ENCODE results near the gene AMER2. TPM values are rescaled to one million over a fixed set of nuclear protein-coding genes. Genes with fewer than 3 reads are reported as not detected.

AMER2 gene
- polyA plus RNA-seq, 1 of the 3 experiments (the other 2 are of a cell fraction) = not detected

DNA sequence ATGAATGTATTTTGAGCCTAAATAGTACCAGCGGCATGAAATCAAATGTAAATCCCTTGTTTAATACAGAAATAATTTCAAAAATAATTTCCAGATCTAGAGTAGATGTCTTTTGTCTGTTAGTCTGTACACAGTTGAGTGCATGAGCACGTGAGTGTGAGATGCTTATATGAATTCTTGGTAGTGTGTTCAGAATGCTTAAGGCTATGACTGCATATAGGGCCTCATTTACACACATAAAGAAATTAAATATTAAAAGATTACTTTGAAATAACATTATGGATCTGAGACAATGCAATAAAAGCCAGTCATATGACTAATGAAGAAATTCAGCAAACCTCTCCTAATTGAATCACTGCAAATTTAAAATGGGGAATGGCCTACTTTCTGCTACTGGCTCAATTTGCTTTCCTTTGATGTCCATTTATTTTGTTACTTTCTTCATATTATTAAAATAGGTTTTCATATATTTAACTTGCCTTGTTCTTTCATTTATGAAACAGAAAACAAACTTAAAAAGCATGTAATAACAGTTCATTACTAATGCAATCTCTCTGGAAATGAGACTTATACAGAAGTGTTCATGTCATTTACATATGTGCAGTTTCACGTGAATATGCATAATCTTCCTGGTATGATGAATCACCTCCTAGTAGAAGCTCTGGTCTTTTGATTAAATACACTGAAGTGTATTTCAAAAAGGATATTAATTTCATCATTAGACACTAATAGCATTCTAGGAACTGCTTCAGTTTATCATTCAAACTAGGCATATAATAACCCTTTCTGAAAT is 4.5 kb downstream of the AMER2 start:
- H3K4me2 ChIP-seq = no peak overlapping the region
- TF ChIP-seq POLR2AphosphoS5 (IDR thresholded peaks at IDR 0.05; ENCODE audit: low read depth, low read length) (no peak), TAF1 (IDR thresholded peaks at IDR 0.05; ENCODE audit: borderline replicate concordance, low read depth, low read length) (no peak), JUND (IDR thresholded peaks at IDR 0.05) (no peak), SMC3 (IDR thresholded peaks at IDR 0.05; ENCODE audit: low read depth, low read length) (no peak), CHD2 (IDR thresholded peaks at IDR 0.05; ENCODE audit: low read length, partially characterized antibody) (no peak), SIN3A (IDR thresholded peaks at IDR 0.05; ENCODE audit: borderline replicate concordance, low read depth, low read length) (no peak), TCF12 (IDR thresholded peaks at IDR 0.05) (no peak), FOXM1 (IDR thresholded peaks at IDR 0.05; ENCODE audit: low read depth) (no peak), GATA2 (CRISPR knock-in tag; IDR thresholded peaks at IDR 0.05) (no peak)
- TF ChIP-seq, protein P1, sequence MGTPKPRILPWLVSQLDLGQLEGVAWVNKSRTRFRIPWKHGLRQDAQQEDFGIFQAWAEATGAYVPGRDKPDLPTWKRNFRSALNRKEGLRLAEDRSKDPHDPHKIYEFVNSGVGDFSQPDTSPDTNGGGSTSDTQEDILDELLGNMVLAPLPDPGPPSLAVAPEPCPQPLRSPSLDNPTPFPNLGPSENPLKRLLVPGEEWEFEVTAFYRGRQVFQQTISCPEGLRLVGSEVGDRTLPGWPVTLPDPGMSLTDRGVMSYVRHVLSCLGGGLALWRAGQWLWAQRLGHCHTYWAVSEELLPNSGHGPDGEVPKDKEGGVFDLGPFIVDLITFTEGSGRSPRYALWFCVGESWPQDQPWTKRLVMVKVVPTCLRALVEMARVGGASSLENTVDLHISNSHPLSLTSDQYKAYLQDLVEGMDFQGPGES (IDR thresholded peaks at IDR 0.05; ENCODE audit: low read depth, low read length) = no peak
- TF ChIP-seq, protein P2, sequence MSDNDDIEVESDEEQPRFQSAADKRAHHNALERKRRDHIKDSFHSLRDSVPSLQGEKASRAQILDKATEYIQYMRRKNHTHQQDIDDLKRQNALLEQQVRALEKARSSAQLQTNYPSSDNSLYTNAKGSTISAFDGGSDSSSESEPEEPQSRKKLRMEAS (IDR thresholded peaks at IDR 0.05; ENCODE audit: low read depth) = no peak
- TF ChIP-seq, protein P3, sequence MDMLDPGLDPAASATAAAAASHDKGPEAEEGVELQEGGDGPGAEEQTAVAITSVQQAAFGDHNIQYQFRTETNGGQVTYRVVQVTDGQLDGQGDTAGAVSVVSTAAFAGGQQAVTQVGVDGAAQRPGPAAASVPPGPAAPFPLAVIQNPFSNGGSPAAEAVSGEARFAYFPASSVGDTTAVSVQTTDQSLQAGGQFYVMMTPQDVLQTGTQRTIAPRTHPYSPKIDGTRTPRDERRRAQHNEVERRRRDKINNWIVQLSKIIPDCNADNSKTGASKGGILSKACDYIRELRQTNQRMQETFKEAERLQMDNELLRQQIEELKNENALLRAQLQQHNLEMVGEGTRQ (IDR thresholded peaks at IDR 0.05; ENCODE audit: borderline replicate concordance, low read depth, low read length) = no peak
- TF ChIP-seq, protein P4, sequence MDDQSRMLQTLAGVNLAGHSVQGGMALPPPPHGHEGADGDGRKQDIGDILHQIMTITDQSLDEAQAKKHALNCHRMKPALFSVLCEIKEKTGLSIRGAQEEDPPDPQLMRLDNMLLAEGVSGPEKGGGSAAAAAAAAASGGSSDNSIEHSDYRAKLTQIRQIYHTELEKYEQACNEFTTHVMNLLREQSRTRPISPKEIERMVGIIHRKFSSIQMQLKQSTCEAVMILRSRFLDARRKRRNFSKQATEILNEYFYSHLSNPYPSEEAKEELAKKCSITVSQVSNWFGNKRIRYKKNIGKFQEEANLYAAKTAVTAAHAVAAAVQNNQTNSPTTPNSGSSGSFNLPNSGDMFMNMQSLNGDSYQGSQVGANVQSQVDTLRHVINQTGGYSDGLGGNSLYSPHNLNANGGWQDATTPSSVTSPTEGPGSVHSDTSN (IDR thresholded peaks at IDR 0.05) = no peak
- ChIA-PET CTCF (no interaction called here), POLR2A (no interaction called here)
- no peak overlapping the region for H2AFZ ChIP-seq (ENCODE audit: low read depth)
- no peaks in the 10 kb centered on the region for H3K9me2 ChIP-seq
- no peaks in the 10 kb centered on the region for H4K20me1 ChIP-seq (ENCODE audit: insufficient read depth)
- no peak overlapping the region for H3K27ac ChIP-seq (ENCODE audit: low read depth in 2 of 2, low read length in 1 of 2)
- no peaks in the 10 kb centered on the region for H3K9me3 ChIP-seq
- H3K9ac ChIP-seq = no peak overlapping the region
- H3K4me3 ChIP-seq (ENCODE audit: low read depth in 2 of 2, low read length in 1 of 2) = no peak overlapping the region
- DNase-seq = no peak
- peaks cover 0 to 7% of the 10 kb centered on the region in 2 experiments; a peak in 1 of 4 replicates for H3K4me1 ChIP-seq (ENCODE audit: control insufficient read depth in 1 of 2, insufficient read depth in 2 of 2, low read depth in 1 of 2, low read length in 1 of 2)
- H3F3A ChIP-seq (replicated peaks; ENCODE audit: insufficient read depth) = no peaks in the 10 kb centered on the region
- H3K79me2 ChIP-seq (ENCODE audit: insufficient read depth) = no peaks in the 10 kb centered on the region
- 20% methylated on average over 3 of the region's 3 CpGs for WGBS (ENCODE audit: low lambda C conversion rate)
- H3K27me3 ChIP-seq (ENCODE audit: insufficient read depth) = peaks cover 43% of the 10 kb centered on the region
- no peaks in the 10 kb centered on the region for H3K36me3 ChIP-seq (replicated peaks in 1 of 2; ENCODE audit: control insufficient read depth in 1 of 2, insufficient read depth in 2 of 2, low read length in 1 of 2)

DNA sequence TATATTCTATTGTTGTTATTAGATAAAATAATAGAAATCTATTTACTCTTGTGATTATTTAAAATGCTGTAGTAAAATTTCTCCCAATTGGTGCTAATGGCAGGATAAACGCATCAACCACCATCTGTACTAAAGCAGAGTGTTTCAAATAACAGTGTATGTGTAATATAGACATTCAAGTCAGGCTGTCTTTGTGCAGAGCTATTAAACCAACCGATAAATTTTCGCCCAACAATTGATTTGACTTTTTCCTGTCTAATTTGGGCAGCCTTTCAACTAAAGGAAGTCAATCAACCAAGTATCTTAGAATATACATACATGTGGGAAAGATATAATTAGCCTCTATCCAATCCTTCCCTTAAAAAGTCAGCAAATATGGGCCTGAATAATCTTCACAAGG is 5.8 kb downstream of the AMER2 start:
- POLR2A ChIA-PET = no interaction called here
- Histone ChIP-seq H3K9ac (no peak overlapping the region), H3K27ac (ENCODE audit: low read depth in 2 of 2, low read length in 1 of 2) (no peak overlapping the region), H3K27me3 (ENCODE audit: insufficient read depth) (peaks cover 31% of the 10 kb centered on the region; the same call in 1 of the 2 replicates), H3K79me2 (ENCODE audit: insufficient read depth) (no peaks in the 10 kb centered on the region), H3K9me2 (no peaks in the 10 kb centered on the region), H2AFZ (ENCODE audit: low read depth) (no peak overlapping the region), H3K36me3 (replicated peaks in 1 of 2; ENCODE audit: control insufficient read depth in 1 of 2, insufficient read depth in 2 of 2, low read length in 1 of 2) (no peaks in the 10 kb centered on the region), H3F3A (replicated peaks; ENCODE audit: insufficient read depth) (no peaks in the 10 kb centered on the region), H3K9me3 (no peaks in the 10 kb centered on the region), H3K4me1 (ENCODE audit: control insufficient read depth in 1 of 2, insufficient read depth in 2 of 2, low read depth in 1 of 2, low read length in 1 of 2) (no peaks in the 10 kb centered on the region; a peak in 1 of 4 replicates), H3K4me3 (ENCODE audit: low read depth in 2 of 2, low read length in 1 of 2) (no peak overlapping the region), H3K4me2 (no peak overlapping the region), H4K20me1 (ENCODE audit: insufficient read depth) (no peaks in the 10 kb centered on the region)
- CTCF ChIA-PET = no interaction called here
- WGBS (ENCODE audit: low lambda C conversion rate) = 8% methylated on average over 3 of the region's 3 CpGs
- no peak for DNase-seq
- TF ChIP-seq YY1 (IDR thresholded peaks at IDR 0.05; ENCODE audit: low read depth) = no peak
- no peak for TF ChIP-seq NRF1 (IDR thresholded peaks at IDR 0.05; ENCODE audit: low read depth, low read length)
- TF ChIP-seq, protein P5, sequence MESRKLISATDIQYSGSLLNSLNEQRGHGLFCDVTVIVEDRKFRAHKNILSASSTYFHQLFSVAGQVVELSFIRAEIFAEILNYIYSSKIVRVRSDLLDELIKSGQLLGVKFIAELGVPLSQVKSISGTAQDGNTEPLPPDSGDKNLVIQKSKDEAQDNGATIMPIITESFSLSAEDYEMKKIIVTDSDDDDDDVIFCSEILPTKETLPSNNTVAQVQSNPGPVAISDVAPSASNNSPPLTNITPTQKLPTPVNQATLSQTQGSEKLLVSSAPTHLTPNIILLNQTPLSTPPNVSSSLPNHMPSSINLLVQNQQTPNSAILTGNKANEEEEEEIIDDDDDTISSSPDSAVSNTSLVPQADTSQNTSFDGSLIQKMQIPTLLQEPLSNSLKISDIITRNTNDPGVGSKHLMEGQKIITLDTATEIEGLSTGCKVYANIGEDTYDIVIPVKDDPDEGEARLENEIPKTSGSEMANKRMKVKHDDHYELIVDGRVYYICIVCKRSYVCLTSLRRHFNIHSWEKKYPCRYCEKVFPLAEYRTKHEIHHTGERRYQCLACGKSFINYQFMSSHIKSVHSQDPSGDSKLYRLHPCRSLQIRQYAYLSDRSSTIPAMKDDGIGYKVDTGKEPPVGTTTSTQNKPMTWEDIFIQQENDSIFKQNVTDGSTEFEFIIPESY (IDR thresholded peaks at IDR 0.05; ENCODE audit: borderline replicate concordance, low read depth) = no peak
- no peak for TF ChIP-seq JUND (IDR thresholded peaks at IDR 0.05)
- no peak for TF ChIP-seq TAF1 (IDR thresholded peaks at IDR 0.05; ENCODE audit: borderline replicate concordance, low read depth, low read length)
- TF ChIP-seq MEF2A (IDR thresholded peaks at IDR 0.05; ENCODE audit: borderline replicate concordance, low read depth) = no peak
- no peak for TF ChIP-seq FOXM1 (IDR thresholded peaks at IDR 0.05; ENCODE audit: low read depth)
- TF ChIP-seq MXI1 (IDR thresholded peaks at IDR 0.05; ENCODE audit: low read depth, low read length) = no peak
- TF ChIP-seq, protein P2 (IDR thresholded peaks at IDR 0.05; ENCODE audit: low read depth) = no peak
- TF ChIP-seq TEAD4 (IDR thresholded peaks at IDR 0.05; ENCODE audit: borderline replicate concordance, insufficient read depth) = no peak
- no peak for TF ChIP-seq GATA2 (CRISPR knock-in tag; IDR thresholded peaks at IDR 0.05)
- no peak for TF ChIP-seq SMC3 (IDR thresholded peaks at IDR 0.05; ENCODE audit: low read depth, low read length)
- TF ChIP-seq EZH2phosphoT487 (IDR thresholded peaks at IDR 0.05; ENCODE audit: borderline replicate concordance, low read depth) = no peak
- TF ChIP-seq RFX5 (IDR thresholded peaks at IDR 0.05; ENCODE audit: low read length) = no peak
- TF ChIP-seq GABPA (IDR thresholded peaks at IDR 0.05; ENCODE audit: low read depth) = no peak
